Measurements from ENCODE around the gene ALKBH4. TPM values are rescaled to one million over a fixed set of nuclear protein-coding genes. Genes with fewer than 3 reads are reported as not detected.

ALKBH4 gene
- total RNA-seq, 4 donors from 2014 or later, result 17.9 to 41.1 (median 26.7) TPM

GRCh38 chr7:102473271-102473991, 8.8 kb upstream of the ALKBH4 start:
- Histone ChIP-seq H3K27ac (no peak overlapping the region), H3K4me1 (no peaks in the 10 kb centered on the region), H3K27me3 (no peaks in the 10 kb centered on the region), H3K36me3 (peaks cover 60% of the 10 kb centered on the region), H3K4me3 (no peak overlapping the region), H3K9me3 (no peaks in the 10 kb centered on the region)
- 86% methylated on average over 21 of the region's 23 CpGs for WGBS
- TF ChIP-seq CTCF (IDR thresholded peaks at IDR 0.05), result no peak
- TF ChIP-seq POLR2A (IDR thresholded peaks at IDR 0.05), result no peak
- no peak for TF ChIP-seq POLR2AphosphoS5 (IDR thresholded peaks at IDR 0.05)
- no peak for TF ChIP-seq EP300 (IDR thresholded peaks at IDR 0.05)
- DNase-seq (ENCODE audit: low spot score in 2 of 2), result peak; percentile 55 to 56

- Histone ChIP-seq H3K9me3 (no peaks in the 10 kb centered on the region), H3K27ac (no peak overlapping the region), H3K4me1 (no peaks in the 10 kb centered on the region), H3K4me3 (no peak overlapping the region), H3K27me3 (no peaks in the 10 kb centered on the region), H3K36me3 (peaks cover 62% of the 10 kb centered on the region)
- peak in 1 of 2 donors; percentile 64 for DNase-seq (ENCODE audit: low spot score in 2 of 2)
- WGBS, result 75% methylated on average over 15 of the region's 31 CpGs
- TF ChIP-seq POLR2A (IDR thresholded peaks at IDR 0.05), result no peak
Measured at GRCh38 chr7:102472126-102473041, 7.7 kb upstream of the ALKBH4 start.

GRCh38 chr7:102471791-102472125, 7.1 kb upstream of the ALKBH4 start:
- DNase-seq (ENCODE audit: low spot score in 2 of 2), result peak in 1 of 2 donors; percentile 68
- no peak overlapping the region for H3K27ac ChIP-seq
- no peak overlapping the region for H3K4me3 ChIP-seq
- H3K4me1 ChIP-seq, result peaks cover 5% of the 10 kb centered on the region
- H3K9me3 ChIP-seq, result no peaks in the 10 kb centered on the region
- no peaks in the 10 kb centered on the region for H3K27me3 ChIP-seq
- TF ChIP-seq POLR2A (IDR thresholded peaks at IDR 0.05) (no peak), POLR2AphosphoS5 (IDR thresholded peaks at IDR 0.05) (no peak), EP300 (IDR thresholded peaks at IDR 0.05) (no peak), CTCF (IDR thresholded peaks at IDR 0.05) (no peak)
- peaks cover 62% of the 10 kb centered on the region for H3K36me3 ChIP-seq
- 86% methylated on average over 5 of the region's 6 CpGs for WGBS

DNA sequence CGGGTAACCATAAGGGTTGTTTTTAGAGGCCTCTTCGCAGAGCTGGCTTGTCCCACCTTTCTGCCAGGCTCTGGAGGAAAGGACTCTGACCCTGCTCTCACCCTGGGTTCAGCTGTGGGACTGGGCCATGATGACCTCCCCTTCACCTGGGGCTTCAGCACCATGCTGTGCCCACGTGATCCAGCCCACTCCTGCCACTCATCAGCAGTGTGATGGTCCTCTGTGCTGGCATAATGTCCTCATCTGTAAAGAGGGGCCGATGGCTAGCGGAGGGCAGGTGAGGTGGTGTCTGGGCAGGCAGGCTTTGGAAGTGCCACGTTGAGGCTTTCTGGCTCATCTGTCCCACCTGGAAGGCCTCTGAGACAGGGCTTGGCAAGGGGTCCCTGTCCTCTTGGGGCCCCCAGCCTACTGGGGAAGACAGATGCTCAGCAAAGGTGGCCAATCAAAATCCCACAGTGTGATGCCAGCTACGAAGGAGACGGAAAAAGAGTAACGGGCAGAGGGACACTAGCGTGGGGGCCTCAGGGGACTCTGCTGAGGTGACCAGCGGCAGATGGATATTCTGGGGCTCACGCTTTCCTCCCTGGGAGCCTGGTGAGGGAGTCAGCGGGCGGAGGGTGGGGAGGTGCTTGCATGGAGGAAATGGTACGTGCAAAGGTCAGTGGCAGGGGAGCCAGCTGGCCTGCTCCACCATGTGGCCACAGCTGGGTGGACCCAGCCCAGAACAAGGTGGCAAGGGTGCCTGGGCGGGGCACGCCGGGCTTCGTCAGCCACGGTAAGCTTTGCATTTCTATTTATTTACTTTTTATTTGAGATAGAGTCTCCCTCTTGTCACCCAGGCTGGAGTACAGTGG, 5.5 kb upstream of the ALKBH4 start:
- H3K27me3 ChIP-seq, result no peaks in the 10 kb centered on the region
- H3K27ac ChIP-seq, result no peak overlapping the region
- peaks cover 58% of the 10 kb centered on the region for H3K36me3 ChIP-seq
- 78% methylated on average over 16 of the region's 20 CpGs for WGBS
- no peak for TF ChIP-seq POLR2A (IDR thresholded peaks at IDR 0.05)
- no peak for TF ChIP-seq EP300 (IDR thresholded peaks at IDR 0.05)
- TF ChIP-seq CTCF (IDR thresholded peaks at IDR 0.05), result no peak
- TF ChIP-seq POLR2AphosphoS5 (IDR thresholded peaks at IDR 0.05), result no peak
- H3K9me3 ChIP-seq, result no peaks in the 10 kb centered on the region
- H3K4me3 ChIP-seq, result no peak overlapping the region
- peaks cover 21% of the 10 kb centered on the region for H3K4me1 ChIP-seq
- peak in 1 of 2 donors; percentile 76 for DNase-seq (ENCODE audit: low spot score in 2 of 2)

GRCh38 chr7:102469351-102469971, 4.8 kb upstream of the ALKBH4 start:
- 75% methylated on average over 8 of the region's 24 CpGs for WGBS
- peaks cover 23% of the 10 kb centered on the region for H3K4me1 ChIP-seq

More at GRCh38 chr7:102469351-102469971, 4.8 kb upstream of the ALKBH4 start:
- H3K27me3 ChIP-seq, result no peaks in the 10 kb centered on the region
- H3K9me3 ChIP-seq, result no peaks in the 10 kb centered on the region
- H3K27ac ChIP-seq, result no peak overlapping the region
- no peak overlapping the region for H3K4me3 ChIP-seq
- peaks cover 53% of the 10 kb centered on the region for H3K36me3 ChIP-seq
- DNase-seq (ENCODE audit: low spot score in 2 of 2), result peak; percentile 63 to 67
- TF ChIP-seq POLR2A (IDR thresholded peaks at IDR 0.05), result no peak
- TF ChIP-seq EP300 (IDR thresholded peaks at IDR 0.05), result no peak
- no peak for TF ChIP-seq CTCF (IDR thresholded peaks at IDR 0.05)
- TF ChIP-seq POLR2AphosphoS5 (IDR thresholded peaks at IDR 0.05), result no peak

All from suprapubic skin (tissue), 4 donors.